CD4-positive, alpha-beta T cell treated with Interleukin-10 for 1 hour (primary cell): ENCODE measurements around the gene RICTOR.

ENCODE experiments used
- DNase-seq: peaks from one replicate; pipeline ENCODE4 v3.0.0-alpha.2; 2020

Gene RICTOR

GRCh38 chr5:39074017-39074814 is at the start of gene RICTOR:
RICTOR (minus strand) TSS chr5:39074399; CDS start chr5:39074377, 22 bp downstream.
- DNase-seq, result peak; percentile 91

GRCh38 chr5:39121922-39122321 is 47.7 kb upstream of the RICTOR start:
- DNase-seq, result no peak

- no peak for DNase-seq
Measured at GRCh38 chr5:39121315-39121714, 47.1 kb upstream of the RICTOR start.

- DNase-seq, result no peak
Measured at GRCh38 chr5:39120052-39120420, 45.8 kb upstream of the RICTOR start.

- DNase-seq, result no peak
Measured at GRCh38 chr5:39119404-39120051, 45.3 kb upstream of the RICTOR start.

GRCh38 chr5:39118638-39119037 is 44.4 kb upstream of the RICTOR start:
- no peak for DNase-seq

GRCh38 chr5:39117401-39117800 is 43.2 kb upstream of the RICTOR start:
- no peak for DNase-seq

GRCh38 chr5:39116344-39117170 is 42.4 kb upstream of the RICTOR start:
- DNase-seq, result no peak

- no peak for DNase-seq
Measured at GRCh38 chr5:39115644-39116343, 41.6 kb upstream of the RICTOR start.

GRCh38 chr5:39114155-39114554 is 40.0 kb upstream of the RICTOR start:
- no peak for DNase-seq

GRCh38 chr5:39113354-39113953 is 39.3 kb upstream of the RICTOR start:
- no peak for DNase-seq

GRCh38 chr5:39109606-39110005 is 35.4 kb upstream of the RICTOR start:
- DNase-seq, result no peak

GRCh38 chr5:39108987-39109386 is 34.8 kb upstream of the RICTOR start:
- no peak for DNase-seq

- no peak for DNase-seq
Measured at GRCh38 chr5:39107350-39107749, 33.2 kb upstream of the RICTOR start.

GRCh38 chr5:39106322-39106721 is 32.1 kb upstream of the RICTOR start:
- DNase-seq, result peak; percentile 19

- no peak for DNase-seq
Measured at GRCh38 chr5:39104221-39104620, 30.0 kb upstream of the RICTOR start.

- DNase-seq, result no peak
Measured at GRCh38 chr5:39102684-39103155, 28.5 kb upstream of the RICTOR start.

- no peak for DNase-seq
Measured at GRCh38 chr5:39100851-39101396, 26.7 kb upstream of the RICTOR start.

GRCh38 chr5:39100301-39100850 is 26.2 kb upstream of the RICTOR start:
- no peak for DNase-seq

- DNase-seq, result no peak
Measured at GRCh38 chr5:39099831-39100230, 25.6 kb upstream of the RICTOR start.

GRCh38 chr5:39093352-39093751 is 19.2 kb upstream of the RICTOR start:
- DNase-seq, result no peak
